K562 (cell line): ENCODE measurements around the gene TPRG1L. TPM values are rescaled to one million over a fixed set of nuclear protein-coding genes. Genes with fewer than 3 reads are reported as not detected.

ENCODE experiments used
- BCOR ChIP-seq: fragments of 450-650 bp; IDR thresholded peaks from 2 replicates; pipeline ENCODE4 v1.6.1; 2016
- RBM25 ChIP-seq: fragments of 200-400 bp; formaldehyde crosslinking; IDR thresholded peaks from 2 replicates; pipeline ENCODE4 v1.6.1; 2018; ENCODE audit warnings: low read length, low read depth, moderate library complexity; ENCODE audit not compliant: severe bottlenecking
- ZC3H11A ChIP-seq: IDR thresholded peaks from 2 replicates; pipeline ENCODE4 v1.6.1; 2012; ENCODE audit warnings: low read depth, low read length, improper control_type of control experiment
- ZKSCAN8 ChIP-seq: fragments of 200-800 bp; sonication (Bioruptor generic); IDR thresholded peaks from 2 replicates; pipeline ENCODE4 v1.6.1; 2016; ENCODE audit warnings: missing genetic modification characterization, missing compliant biosample characterization
- polyA plus RNA-seq, 8 experiments: library from polyadenylated mRNA; depleted of rRNA in 4 of 8; stranded (reverse) in 5 of 8; unstranded in 3 of 8; fragments of >200 nt; fragmentation: Nextera tagmentation in 2 of 8; fragmentation: Illumina TruSeq in 1 of 8; extraction: Ambion mirVana in 2 of 8; extraction: Trizol in 1 of 8; gene quantifications; 2 replicates each; pipeline versions ENCODE4 v1.2.1 to v1.2.3, GENCODE V29; 2011 to 2014; ENCODE audit warnings: inconsistent platforms in 1 of 8, missing spikeins in 1 of 8
- total RNA-seq, 7 experiments: library from RNA; depleted of rRNA in 6 of 7; stranded (reverse); fragments of >200 nt in 6 of 7; fragmentation: Illumina TruSeq in 2 of 7; extraction: Trizol in 2 of 7; gene quantifications; 2 replicates each; pipeline versions ENCODE4 v1.2.1 to v1.2.3, GENCODE V29; 2011 to 2021; ENCODE audit warnings: low replicate concordance in 1 of 7
- TF ChIP-seq, protein P1 (sequence below), 2 experiments: fragments of 450-650 bp; IDR thresholded peaks; 2 replicates each; pipeline ENCODE4 v1.6.1; 2016; ENCODE audit warnings: mild to moderate bottlenecking in 2 of 2, borderline replicate concordance in 1 of 2, low read depth in 1 of 2, moderate library complexity in 1 of 2

TPRG1L gene
- total and polyA plus RNA-seq, 9 of the 15 experiments (the other 6 are each of a cell fraction or from before 2014, with no cell fraction given): 1.6 to 11.0 (median 6.2) TPM

DNA sequence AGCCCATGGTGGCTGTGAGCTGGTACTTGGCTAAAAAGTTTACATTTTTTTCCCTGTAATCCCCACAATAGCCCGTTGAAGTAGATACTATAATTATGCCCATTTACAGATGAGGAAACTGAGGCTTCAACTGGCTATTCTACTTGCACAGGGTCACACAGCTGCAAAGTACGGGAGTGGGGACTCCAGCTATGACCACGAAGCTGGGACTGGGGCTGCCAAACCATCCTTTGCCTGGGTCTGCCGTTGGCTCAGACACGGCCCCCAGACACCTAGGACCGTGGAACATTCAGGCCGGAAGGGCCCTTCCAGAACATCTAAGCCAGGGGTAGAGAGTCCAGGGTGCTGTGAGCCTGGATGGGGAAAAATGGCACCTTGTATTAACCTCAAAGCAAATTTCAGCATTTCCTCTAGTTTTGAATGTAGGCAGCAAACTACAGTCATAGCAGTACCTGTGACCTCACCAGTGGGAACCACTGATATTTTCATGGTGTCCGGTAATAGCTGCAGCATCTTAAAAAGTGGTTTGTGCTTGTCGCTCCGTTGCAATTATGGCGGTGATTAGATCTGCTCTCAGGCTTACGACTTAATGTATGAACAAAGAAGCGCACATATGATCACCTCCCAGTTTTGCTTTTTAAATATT is 31.8 kb downstream of the TPRG1L start (continued):
- TF ChIP-seq, protein P1, sequence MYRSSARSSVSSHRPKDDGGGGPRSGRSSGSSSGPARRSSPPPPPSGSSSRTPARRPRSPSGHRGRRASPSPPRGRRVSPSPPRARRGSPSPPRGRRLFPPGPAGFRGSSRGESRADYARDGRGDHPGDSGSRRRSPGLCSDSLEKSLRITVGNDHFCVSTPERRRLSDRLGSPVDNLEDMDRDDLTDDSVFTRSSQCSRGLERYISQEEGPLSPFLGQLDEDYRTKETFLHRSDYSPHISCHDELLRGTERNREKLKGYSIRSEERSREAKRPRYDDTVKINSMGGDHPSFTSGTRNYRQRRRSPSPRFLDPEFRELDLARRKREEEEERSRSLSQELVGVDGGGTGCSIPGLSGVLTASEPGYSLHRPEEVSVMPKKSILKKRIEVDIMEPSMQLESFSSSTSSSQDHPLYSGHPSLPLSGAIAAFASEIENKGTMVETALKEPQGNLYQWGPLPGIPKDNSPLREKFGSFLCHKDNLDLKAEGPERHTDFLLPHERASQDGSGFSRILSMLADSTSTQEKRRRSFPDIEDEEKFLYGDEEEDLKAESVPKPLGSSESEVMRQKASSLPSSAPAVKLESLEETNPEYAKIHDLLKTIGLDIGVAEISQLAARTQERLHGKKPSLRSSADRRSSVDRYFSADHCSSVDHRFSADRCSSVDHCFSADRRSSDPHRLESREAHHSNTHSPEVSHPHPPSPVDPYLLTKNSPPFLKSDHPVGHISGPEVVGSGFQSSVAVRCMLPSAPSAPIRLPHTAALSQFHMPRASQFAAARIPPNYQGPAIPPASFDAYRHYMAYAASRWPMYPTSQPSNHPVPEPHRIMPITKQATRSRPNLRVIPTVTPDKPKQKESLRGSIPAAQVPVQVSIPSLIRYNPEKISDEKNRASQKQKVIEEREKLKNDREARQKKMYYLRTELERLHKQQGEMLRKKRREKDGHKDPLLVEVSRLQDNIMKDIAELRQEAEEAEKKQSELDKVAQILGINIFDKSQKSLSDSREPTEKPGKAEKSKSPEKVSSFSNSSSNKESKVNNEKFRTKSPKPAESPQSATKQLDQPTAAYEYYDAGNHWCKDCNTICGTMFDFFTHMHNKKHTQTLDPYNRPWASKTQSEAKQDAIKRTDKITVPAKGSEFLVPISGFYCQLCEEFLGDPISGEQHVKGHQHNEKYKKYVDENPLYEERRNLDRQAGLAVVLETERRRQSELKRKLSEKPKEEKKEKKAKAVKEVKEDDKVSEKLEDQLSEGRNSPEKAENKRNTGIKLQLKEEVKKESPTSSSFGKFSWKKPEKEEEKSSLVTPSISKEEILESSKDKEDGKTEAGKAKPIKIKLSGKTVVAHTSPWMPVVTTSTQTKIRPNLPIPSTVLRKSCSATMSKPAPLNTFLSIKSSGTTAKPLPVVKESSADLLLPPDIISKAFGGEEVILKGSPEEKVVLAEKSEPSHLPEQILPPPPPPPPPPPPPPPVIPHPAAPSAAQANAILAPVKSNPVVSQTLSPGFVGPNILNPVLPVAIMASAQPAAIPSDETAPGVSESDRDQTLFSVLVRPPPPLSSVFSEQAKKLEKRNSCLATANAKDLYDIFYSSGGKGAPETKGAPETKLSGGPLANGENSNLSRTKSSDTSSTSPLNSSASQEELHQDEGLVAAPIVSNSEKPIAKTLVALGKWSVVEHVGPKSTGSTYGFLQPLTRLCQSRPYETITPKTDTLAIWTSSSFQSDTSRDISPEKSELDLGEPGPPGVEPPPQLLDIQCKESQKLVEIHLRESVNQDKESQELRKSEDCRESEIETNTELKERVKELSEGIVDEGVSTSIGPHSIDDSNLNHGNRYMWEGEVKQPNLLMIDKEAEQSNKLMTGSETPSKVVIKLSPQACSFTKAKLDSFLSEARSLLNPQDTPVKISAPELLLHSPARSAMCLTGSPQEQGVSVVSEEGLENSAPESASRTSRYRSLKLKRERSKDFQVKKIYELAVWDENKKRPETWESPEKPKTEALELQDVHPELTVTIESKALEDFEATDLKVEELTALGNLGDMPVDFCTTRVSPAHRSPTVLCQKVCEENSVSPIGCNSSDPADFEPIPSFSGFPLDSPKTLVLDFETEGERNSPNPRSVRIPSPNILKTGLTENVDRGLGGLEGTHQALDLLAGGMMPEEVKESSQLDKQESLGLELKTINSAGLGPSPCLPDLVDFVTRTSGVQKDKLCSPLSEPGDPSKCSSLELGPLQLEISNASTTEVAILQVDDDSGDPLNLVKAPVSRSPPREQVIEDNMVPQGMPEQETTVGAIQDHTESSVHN (IDR thresholded peaks at IDR 0.05; ENCODE audit: borderline replicate concordance in 1 of 2, low read depth in 1 of 2): no peak
- 0 out of 2 replicates have a peak, but pooled peaks have one; percentile 40 for TF ChIP-seq BCOR
- peak; percentile 87 for TF ChIP-seq RBM25
- TF ChIP-seq ZKSCAN8 (CRISPR knock-in tag): no peak
- TF ChIP-seq ZC3H11A: no peak
